Neural cell (in vitro differentiated cells): ENCODE measurements around the gene SAMMSON. TPM values are rescaled to one million over a fixed set of nuclear protein-coding genes. Genes with fewer than 3 reads are reported as not detected.

Experiments used
- H2AFZ ChIP-seq: fragments of 200-600, 300-800 bp; sonication (generic), shearing (Covaris generic); 2 replicates; pipeline ENCODE4 v1.6.0; 2014; ENCODE audit warnings: low read depth, mild to moderate bottlenecking, antibody characterized with exemption, low read length, moderate library complexity
- H3F3A ChIP-seq: fragments of 200-600 bp; shearing (Covaris generic); 2 replicates; pipeline ENCODE4 v1.6.1; 2016; ENCODE audit warnings: mild to moderate bottlenecking, moderate library complexity, mixed read lengths, antibody characterized with exemption, low read length; ENCODE audit not compliant: insufficient read depth, poor library complexity, severe bottlenecking
- H3K27ac ChIP-seq: fragments of 200-600, 300-800 bp; sonication (generic), shearing (Covaris generic); 2 replicates; pipeline ENCODE4 v1.5.1; 2014; ENCODE audit warnings: mild to moderate bottlenecking, low read length, moderate library complexity
- H3K27me3 ChIP-seq: fragments of 300-800, 200-600 bp; sonication (generic), shearing (Covaris generic); 2 replicates; pipeline ENCODE4 v1.6.0; 2014; ENCODE audit warnings: mild to moderate bottlenecking, low read depth, low read length, moderate library complexity; ENCODE audit not compliant: insufficient read depth
- H3K36me3 ChIP-seq: fragments of 300-800, 200-600 bp; sonication (generic), shearing (Covaris generic); 2 replicates; pipeline ENCODE4 v1.5.1; 2014; ENCODE audit warnings: mild to moderate bottlenecking, antibody characterized with exemption, low read length, moderate library complexity; ENCODE audit not compliant: insufficient read depth
- H3K4me2 ChIP-seq: fragments of 300-800, 200-600 bp; sonication (generic), shearing (Covaris generic); 2 replicates; pipeline ENCODE4 v1.6.0; 2014; ENCODE audit warnings: mild to moderate bottlenecking, low read length
- H3K4me3 ChIP-seq: fragments of 300-800, 200-600 bp; sonication (generic), shearing (Covaris generic); 2 replicates; pipeline ENCODE4 v1.5.1; 2014; ENCODE audit warnings: mild to moderate bottlenecking, low read length, moderate library complexity
- H3K79me2 ChIP-seq: fragments of 200-600 bp; shearing (Covaris generic); replicated peaks from 2 replicates; pipeline ENCODE4 v1.6.0; 2014; ENCODE audit warnings: mild to moderate bottlenecking, low read length, moderate library complexity; ENCODE audit not compliant: insufficient read depth
- H3K9ac ChIP-seq: fragments of 300-800, 200-600 bp; sonication (generic), shearing (Covaris generic); 2 replicates; pipeline ENCODE4 v1.6.1; 2016; ENCODE audit warnings: mild to moderate bottlenecking, low read length, mixed read lengths
- H3K9me2 ChIP-seq: fragments of 200-600 bp; shearing (Covaris generic); 2 replicates; pipeline ENCODE4 v1.6.1; 2016; ENCODE audit warnings: mild to moderate bottlenecking, low read length, mixed read lengths; ENCODE audit not compliant: insufficient read depth
- H3K9me3 ChIP-seq: fragments of 200-600, 300-800 bp; sonication (generic), shearing (Covaris generic); 2 replicates; pipeline ENCODE4 v1.6.1; 2016; ENCODE audit warnings: mild to moderate bottlenecking, mixed run types, low read length, moderate library complexity, mixed read lengths
- H4K20me1 ChIP-seq: fragments of 200-600 bp; shearing (Covaris generic); 2 replicates; pipeline ENCODE4 v1.6.1; 2016; ENCODE audit warnings: mild to moderate bottlenecking, mixed run types; ENCODE audit not compliant: insufficient read depth
- EP300 ChIP-seq: fragments of 450-650 bp; conservative IDR thresholded peaks from 2 replicates; pipeline ENCODE4 v1.6.1; 2014; ENCODE audit warnings: antibody characterized with exemption, mild to moderate bottlenecking, moderate library complexity; ENCODE audit not compliant: poor library complexity, severe bottlenecking
- EZH2 ChIP-seq: fragments of 200-600, 300-800 bp; shearing (Covaris generic), sonication (generic); IDR thresholded peaks from 2 replicates; pipeline ENCODE4 v1.6.1; 2014; ENCODE audit warnings: antibody characterized with exemption, low read length, borderline replicate concordance, mild to moderate bottlenecking; ENCODE audit not compliant: insufficient read depth, poor library complexity, severe bottlenecking
- MXI1 ChIP-seq: fragments of 450-650 bp; conservative IDR thresholded peaks from 2 replicates; pipeline ENCODE4 v1.6.1; 2014; ENCODE audit warnings: antibody characterized with exemption, mild to moderate bottlenecking; ENCODE audit not compliant: poor library complexity, severe bottlenecking
- POLR2AphosphoS5 ChIP-seq: IDR thresholded peaks from 2 replicates; pipeline ENCODE4 v1.6.1; 2012
- RAD21 ChIP-seq: fragments of 450-650 bp; conservative IDR thresholded peaks from 2 replicates; pipeline ENCODE4 v1.6.1; 2014; ENCODE audit warnings: antibody characterized with exemption, mild to moderate bottlenecking, moderate library complexity
- SMC3 ChIP-seq: fragments of 450-650 bp; conservative IDR thresholded peaks from 2 replicates; pipeline ENCODE4 v1.6.1; 2014; ENCODE audit warnings: antibody characterized with exemption, mild to moderate bottlenecking, moderate library complexity; ENCODE audit not compliant: poor library complexity
- TAF1 ChIP-seq: IDR thresholded peaks from 2 replicates; pipeline ENCODE4 v1.6.1; 2012; ENCODE audit warnings: low read depth
- polyA plus RNA-seq: library from polyadenylated mRNA; depleted of rRNA; stranded (reverse); fragments of >200 nt; gene quantifications from 2 replicates; pipeline ENCODE4 v1.2.3, GENCODE V29; 2014
- TF ChIP-seq, protein P1 (sequence below): IDR thresholded peaks from 2 replicates; pipeline ENCODE4 v1.6.1; 2012; ENCODE audit warnings: borderline replicate concordance
- TF ChIP-seq, protein P2 (sequence below): fragments of 450-650 bp; IDR thresholded peaks from 2 replicates; pipeline ENCODE4 v1.5.1; 2014; ENCODE audit warnings: antibody characterized with exemption, mild to moderate bottlenecking, moderate library complexity; ENCODE audit not compliant: poor library complexity, severe bottlenecking

Gene SAMMSON
- polyA plus RNA-seq, 1 donor from 2014 or later, result not detected

DNA sequence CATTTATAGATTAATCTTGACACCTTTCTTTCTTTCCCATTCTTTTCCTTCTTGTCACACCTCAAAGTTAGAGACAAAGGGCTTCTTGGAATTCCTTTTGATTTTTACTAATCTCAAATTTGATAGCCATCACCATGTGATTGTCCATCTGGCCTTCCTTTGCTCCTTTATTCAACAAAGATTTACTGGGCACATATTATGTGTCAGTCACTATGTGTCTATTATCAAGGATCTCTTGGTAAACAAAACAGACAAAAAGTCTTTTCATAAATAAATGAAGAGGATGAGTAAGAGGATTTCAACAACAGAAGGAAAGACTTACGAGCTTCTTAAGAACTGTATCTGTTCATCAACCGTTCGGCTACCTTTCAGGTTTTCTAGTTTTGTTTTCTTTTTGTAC lies 56.5 kb downstream of the SAMMSON start:
- TF ChIP-seq, protein P1, sequence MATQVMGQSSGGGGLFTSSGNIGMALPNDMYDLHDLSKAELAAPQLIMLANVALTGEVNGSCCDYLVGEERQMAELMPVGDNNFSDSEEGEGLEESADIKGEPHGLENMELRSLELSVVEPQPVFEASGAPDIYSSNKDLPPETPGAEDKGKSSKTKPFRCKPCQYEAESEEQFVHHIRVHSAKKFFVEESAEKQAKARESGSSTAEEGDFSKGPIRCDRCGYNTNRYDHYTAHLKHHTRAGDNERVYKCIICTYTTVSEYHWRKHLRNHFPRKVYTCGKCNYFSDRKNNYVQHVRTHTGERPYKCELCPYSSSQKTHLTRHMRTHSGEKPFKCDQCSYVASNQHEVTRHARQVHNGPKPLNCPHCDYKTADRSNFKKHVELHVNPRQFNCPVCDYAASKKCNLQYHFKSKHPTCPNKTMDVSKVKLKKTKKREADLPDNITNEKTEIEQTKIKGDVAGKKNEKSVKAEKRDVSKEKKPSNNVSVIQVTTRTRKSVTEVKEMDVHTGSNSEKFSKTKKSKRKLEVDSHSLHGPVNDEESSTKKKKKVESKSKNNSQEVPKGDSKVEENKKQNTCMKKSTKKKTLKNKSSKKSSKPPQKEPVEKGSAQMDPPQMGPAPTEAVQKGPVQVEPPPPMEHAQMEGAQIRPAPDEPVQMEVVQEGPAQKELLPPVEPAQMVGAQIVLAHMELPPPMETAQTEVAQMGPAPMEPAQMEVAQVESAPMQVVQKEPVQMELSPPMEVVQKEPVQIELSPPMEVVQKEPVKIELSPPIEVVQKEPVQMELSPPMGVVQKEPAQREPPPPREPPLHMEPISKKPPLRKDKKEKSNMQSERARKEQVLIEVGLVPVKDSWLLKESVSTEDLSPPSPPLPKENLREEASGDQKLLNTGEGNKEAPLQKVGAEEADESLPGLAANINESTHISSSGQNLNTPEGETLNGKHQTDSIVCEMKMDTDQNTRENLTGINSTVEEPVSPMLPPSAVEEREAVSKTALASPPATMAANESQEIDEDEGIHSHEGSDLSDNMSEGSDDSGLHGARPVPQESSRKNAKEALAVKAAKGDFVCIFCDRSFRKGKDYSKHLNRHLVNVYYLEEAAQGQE, result no peak
- TF ChIP-seq MXI1, result no peak
- no peak for TF ChIP-seq SMC3
- TF ChIP-seq POLR2AphosphoS5, result no peak
- TF ChIP-seq RAD21, result no peak
- no peak for TF ChIP-seq TAF1
- no peak for TF ChIP-seq EP300
- TF ChIP-seq, protein P2, sequence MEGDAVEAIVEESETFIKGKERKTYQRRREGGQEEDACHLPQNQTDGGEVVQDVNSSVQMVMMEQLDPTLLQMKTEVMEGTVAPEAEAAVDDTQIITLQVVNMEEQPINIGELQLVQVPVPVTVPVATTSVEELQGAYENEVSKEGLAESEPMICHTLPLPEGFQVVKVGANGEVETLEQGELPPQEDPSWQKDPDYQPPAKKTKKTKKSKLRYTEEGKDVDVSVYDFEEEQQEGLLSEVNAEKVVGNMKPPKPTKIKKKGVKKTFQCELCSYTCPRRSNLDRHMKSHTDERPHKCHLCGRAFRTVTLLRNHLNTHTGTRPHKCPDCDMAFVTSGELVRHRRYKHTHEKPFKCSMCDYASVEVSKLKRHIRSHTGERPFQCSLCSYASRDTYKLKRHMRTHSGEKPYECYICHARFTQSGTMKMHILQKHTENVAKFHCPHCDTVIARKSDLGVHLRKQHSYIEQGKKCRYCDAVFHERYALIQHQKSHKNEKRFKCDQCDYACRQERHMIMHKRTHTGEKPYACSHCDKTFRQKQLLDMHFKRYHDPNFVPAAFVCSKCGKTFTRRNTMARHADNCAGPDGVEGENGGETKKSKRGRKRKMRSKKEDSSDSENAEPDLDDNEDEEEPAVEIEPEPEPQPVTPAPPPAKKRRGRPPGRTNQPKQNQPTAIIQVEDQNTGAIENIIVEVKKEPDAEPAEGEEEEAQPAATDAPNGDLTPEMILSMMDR, result no peak
- no peak for TF ChIP-seq EZH2
- Histone ChIP-seq H3K36me3 (no peaks in the 10 kb centered on the region), H4K20me1 (no peaks in the 10 kb centered on the region), H3K27me3 (no peaks in the 10 kb centered on the region), H3K9me2 (no peaks in the 10 kb centered on the region), H3K27ac (no peak overlapping the region), H3K79me2 (no peaks in the 10 kb centered on the region), H3K4me3 (no peak overlapping the region), H3K9ac (no peak overlapping the region), H3K9me3 (no peaks in the 10 kb centered on the region), H3F3A (no peaks in the 10 kb centered on the region), H3K4me2 (no peak overlapping the region), H2AFZ (no peak overlapping the region)

DNA sequence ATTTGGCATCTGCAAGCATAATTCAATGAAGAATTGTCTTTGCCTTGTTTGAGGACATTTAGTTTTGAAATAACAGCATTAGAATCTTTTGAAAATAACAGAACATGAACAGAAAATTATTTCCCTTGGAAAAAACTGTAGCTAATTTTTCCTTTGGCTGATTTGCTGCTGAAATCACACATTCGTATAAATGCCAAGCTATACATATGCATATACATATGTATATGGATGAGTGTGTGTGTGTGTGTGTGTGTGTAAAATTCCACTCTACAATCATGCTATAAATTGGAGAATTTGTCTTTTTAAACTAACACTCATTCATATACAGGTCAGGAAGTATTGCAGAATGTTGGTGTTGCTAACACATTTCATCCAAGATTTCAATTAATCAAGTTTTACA lies 57.9 kb downstream of the SAMMSON start:
- no peaks in the 10 kb centered on the region for H3K9me3 ChIP-seq
- H3F3A ChIP-seq, result no peaks in the 10 kb centered on the region
- no peaks in the 10 kb centered on the region for H3K36me3 ChIP-seq
- no peak overlapping the region for H3K4me3 ChIP-seq
- no peaks in the 10 kb centered on the region for H3K79me2 ChIP-seq
- no peaks in the 10 kb centered on the region for H3K9me2 ChIP-seq
- TF ChIP-seq, protein P1, result no peak
- TF ChIP-seq, protein P2, result no peak
- TF ChIP-seq EZH2 (no peak), TAF1 (no peak), SMC3 (no peak), MXI1 (no peak), EP300 (no peak), POLR2AphosphoS5 (no peak), RAD21 (no peak)
- no peak overlapping the region for H2AFZ ChIP-seq
- no peak overlapping the region for H3K9ac ChIP-seq
- no peaks in the 10 kb centered on the region for H3K27me3 ChIP-seq
- H4K20me1 ChIP-seq, result no peaks in the 10 kb centered on the region
- H3K4me2 ChIP-seq, result no peak overlapping the region
- no peak overlapping the region for H3K27ac ChIP-seq
